D721Med (cell line): ENCODE measurements around the gene PLA2G12A.

ENCODE experiments used
- DNase-seq: peaks from one replicate; pipeline ENCODE4 v3.0.0; 2011; ENCODE audit warnings: low spot score; ENCODE audit not compliant: insufficient read length
- FAIRE-seq: peaks from 2 replicates; lab custom pipeline; 2011; peaks lifted over from hg19 to GRCh38; lab: Jason Lieb, UNC
- CTCF ChIP-seq: IDR thresholded peaks from 2 replicates; pipeline ENCODE4 v1.5.1; 2012; ENCODE audit warnings: mild to moderate bottlenecking, control low read depth; ENCODE audit not compliant: insufficient read depth; ENCODE audit errors: missing control alignments

Gene PLA2G12A

GRCh38 chr4:109739547-109739946 lies 9.7 kb upstream of the PLA2G12A start:
- no peak for TF ChIP-seq CTCF
- FAIRE-seq (no peak), DNase-seq (no peak)

GRCh38 chr4:109738104-109738872 lies 8.4 kb upstream of the PLA2G12A start:
- DNase-seq (no peak), FAIRE-seq (no peak)
- TF ChIP-seq CTCF, result no peak

- TF ChIP-seq CTCF, result no peak
- no peak for FAIRE-seq
- no peak for DNase-seq
These were observed 5.9 kb upstream of the PLA2G12A start for GRCh38 chr4:109735566-109736365.

- no peak for TF ChIP-seq CTCF
- DNase-seq, result no peak
- no peak for FAIRE-seq
These were observed 3.9 kb upstream of the PLA2G12A start for GRCh38 chr4:109733728-109734127.

GRCh38 chr4:109730619-109731545 lies 1.0 kb upstream of the PLA2G12A start:
- no peak for FAIRE-seq
- DNase-seq, result no peak

GRCh38 chr4:109729117-109729717 lies 653 bp downstream of the PLA2G12A start:
- FAIRE-seq (no peak), DNase-seq (no peak)
- no peak for TF ChIP-seq CTCF

More at GRCh38 chr4:109730619-109731545, 1.0 kb upstream of the PLA2G12A start:
- no peak for TF ChIP-seq CTCF
